ENCODE results near the gene NME8.

NME8 gene

DNA sequence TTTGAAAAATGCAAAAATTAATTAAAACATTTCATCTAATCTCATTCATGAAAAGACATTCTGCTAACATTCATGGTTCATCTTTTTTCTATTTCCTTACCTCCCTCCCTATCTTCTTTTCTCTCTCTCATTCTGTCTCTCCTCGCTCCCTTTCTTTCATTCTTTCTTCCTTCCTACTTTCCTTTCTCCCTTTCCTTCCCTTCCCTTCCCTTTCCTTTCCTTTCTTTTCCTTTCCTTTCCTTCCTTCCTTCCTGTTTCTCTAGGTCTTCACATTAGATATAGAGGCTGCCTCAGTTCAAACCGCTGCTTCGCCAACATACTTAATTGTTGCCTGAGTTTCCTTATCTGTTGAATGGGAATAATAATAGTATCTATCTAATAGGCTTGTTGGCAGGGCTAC is 46.3 kb downstream of the NME8 start:
- no peak overlapping the region for H3K4me3 ChIP-seq (ENCODE audit: low read depth, low read length)
- TF ChIP-seq, protein P1, sequence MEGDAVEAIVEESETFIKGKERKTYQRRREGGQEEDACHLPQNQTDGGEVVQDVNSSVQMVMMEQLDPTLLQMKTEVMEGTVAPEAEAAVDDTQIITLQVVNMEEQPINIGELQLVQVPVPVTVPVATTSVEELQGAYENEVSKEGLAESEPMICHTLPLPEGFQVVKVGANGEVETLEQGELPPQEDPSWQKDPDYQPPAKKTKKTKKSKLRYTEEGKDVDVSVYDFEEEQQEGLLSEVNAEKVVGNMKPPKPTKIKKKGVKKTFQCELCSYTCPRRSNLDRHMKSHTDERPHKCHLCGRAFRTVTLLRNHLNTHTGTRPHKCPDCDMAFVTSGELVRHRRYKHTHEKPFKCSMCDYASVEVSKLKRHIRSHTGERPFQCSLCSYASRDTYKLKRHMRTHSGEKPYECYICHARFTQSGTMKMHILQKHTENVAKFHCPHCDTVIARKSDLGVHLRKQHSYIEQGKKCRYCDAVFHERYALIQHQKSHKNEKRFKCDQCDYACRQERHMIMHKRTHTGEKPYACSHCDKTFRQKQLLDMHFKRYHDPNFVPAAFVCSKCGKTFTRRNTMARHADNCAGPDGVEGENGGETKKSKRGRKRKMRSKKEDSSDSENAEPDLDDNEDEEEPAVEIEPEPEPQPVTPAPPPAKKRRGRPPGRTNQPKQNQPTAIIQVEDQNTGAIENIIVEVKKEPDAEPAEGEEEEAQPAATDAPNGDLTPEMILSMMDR (conservative IDR thresholded peaks at IDR 0.05; ENCODE audit: low read depth, low read length): no peak
- no peak for DNase-seq (ENCODE audit: low read depth)

GRCh38 chr7:37899712-37900247 is 51.4 kb downstream of the NME8 start:
- TF ChIP-seq, protein P1 (conservative IDR thresholded peaks at IDR 0.05; ENCODE audit: low read depth, low read length): no peak
- H3K4me3 ChIP-seq (ENCODE audit: low read depth, low read length): no peak overlapping the region

DNA sequence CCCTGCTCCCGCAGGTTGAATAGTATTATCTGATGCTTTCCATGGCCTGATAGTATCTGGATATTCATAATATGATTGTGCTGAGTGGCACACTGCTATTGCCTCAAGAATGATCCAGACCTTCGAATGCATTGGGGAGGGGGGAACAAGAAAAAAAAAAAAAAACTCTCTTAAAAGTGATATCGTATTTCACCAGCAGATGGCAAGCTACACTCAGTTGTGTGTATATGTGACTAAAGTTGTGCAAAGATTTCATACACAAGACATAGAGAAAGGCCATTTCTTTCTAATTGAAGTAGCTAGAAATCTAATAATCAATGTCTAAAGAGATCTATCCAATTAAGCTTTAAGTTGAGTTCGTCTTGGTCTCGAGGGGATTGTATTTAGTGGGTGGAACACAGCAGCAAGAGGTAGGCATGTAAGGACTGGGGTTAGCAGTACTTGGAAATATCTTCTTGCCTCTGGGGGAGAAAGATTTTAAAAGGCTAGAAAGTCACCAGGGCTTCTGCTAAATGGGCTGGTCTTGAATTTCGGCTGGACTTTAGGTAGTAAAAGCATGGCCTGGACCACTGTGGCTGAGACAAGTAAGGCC is 52.9 kb downstream of the NME8 start:
- DNase-seq (ENCODE audit: low read depth): peak; percentile 75
- H3K4me3 ChIP-seq (ENCODE audit: low read depth, low read length): no peak overlapping the region
- TF ChIP-seq, protein P1 (conservative IDR thresholded peaks at IDR 0.05; ENCODE audit: low read depth, low read length): peak; percentile 58

More at GRCh38 chr7:37899712-37900247, 51.4 kb downstream of the NME8 start:
- no peak for DNase-seq (ENCODE audit: low read depth)

GRCh38 chr7:37901890-37902524 is 53.6 kb downstream of the NME8 start:
- no peak overlapping the region for H3K4me3 ChIP-seq (ENCODE audit: low read depth, low read length)
- peak; percentile 74 for DNase-seq (ENCODE audit: low read depth)
- TF ChIP-seq, protein P1 (conservative IDR thresholded peaks at IDR 0.05; ENCODE audit: low read depth, low read length): no peak

GRCh38 chr7:37908221-37908788 is 59.9 kb downstream of the NME8 start:
- TF ChIP-seq, protein P1 (conservative IDR thresholded peaks at IDR 0.05; ENCODE audit: low read depth, low read length): no peak
- DNase-seq (ENCODE audit: low read depth): peak; percentile 77
- H3K4me3 ChIP-seq (ENCODE audit: low read depth, low read length): no peak overlapping the region

GRCh38 chr7:37912756-37913155 is 64.4 kb downstream of the NME8 start:
- TF ChIP-seq, protein P1 (conservative IDR thresholded peaks at IDR 0.05; ENCODE audit: low read depth, low read length): no peak
- no peak overlapping the region for H3K4me3 ChIP-seq (ENCODE audit: low read depth, low read length)
- DNase-seq (ENCODE audit: low read depth): peak; percentile 56

Data from choroid plexus epithelial cell (primary cell).